Measurements from ENCODE around the gene ERG28.

DNA sequence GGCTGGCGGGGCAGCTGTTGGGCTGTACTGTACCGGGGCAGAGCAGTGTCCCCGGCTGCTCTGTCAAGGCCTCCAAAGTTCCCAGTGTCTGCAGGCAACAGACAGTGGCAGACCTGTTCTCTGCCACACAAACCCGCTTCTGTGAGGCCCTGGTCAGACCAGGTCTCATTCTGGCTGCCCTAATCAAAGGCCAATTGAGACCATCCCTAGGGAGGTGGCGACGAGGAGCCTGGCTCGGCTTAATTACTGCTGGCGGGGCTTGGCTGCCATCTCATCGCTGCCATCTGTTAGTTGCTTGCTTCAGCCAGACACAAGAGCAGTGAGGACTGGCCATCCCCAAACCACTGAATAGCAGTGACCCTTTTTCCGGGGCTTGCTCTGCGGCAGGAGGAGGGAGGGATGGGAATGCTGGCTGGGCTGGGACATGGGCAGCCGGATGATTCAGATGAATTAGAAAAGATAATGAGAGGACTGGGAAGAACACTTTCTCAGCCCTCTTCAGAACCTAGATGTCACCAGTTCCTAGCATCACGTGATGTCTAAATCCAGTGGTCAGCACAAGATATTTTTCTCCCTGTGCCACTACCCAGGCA lies 24.5 kb downstream of the ERG28 start:
- TF ChIP-seq, protein P1, sequence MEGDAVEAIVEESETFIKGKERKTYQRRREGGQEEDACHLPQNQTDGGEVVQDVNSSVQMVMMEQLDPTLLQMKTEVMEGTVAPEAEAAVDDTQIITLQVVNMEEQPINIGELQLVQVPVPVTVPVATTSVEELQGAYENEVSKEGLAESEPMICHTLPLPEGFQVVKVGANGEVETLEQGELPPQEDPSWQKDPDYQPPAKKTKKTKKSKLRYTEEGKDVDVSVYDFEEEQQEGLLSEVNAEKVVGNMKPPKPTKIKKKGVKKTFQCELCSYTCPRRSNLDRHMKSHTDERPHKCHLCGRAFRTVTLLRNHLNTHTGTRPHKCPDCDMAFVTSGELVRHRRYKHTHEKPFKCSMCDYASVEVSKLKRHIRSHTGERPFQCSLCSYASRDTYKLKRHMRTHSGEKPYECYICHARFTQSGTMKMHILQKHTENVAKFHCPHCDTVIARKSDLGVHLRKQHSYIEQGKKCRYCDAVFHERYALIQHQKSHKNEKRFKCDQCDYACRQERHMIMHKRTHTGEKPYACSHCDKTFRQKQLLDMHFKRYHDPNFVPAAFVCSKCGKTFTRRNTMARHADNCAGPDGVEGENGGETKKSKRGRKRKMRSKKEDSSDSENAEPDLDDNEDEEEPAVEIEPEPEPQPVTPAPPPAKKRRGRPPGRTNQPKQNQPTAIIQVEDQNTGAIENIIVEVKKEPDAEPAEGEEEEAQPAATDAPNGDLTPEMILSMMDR (IDR thresholded peaks at IDR 0.05; ENCODE audit: low read depth, low read length): no peak
- no peak for TF ChIP-seq EZH2phosphoT487 (IDR thresholded peaks at IDR 0.05; ENCODE audit: low read depth)
